Endothelial cell of umbilical vein (primary cell): ENCODE results near the gene MARVELD1.

ENCODE experiments used
- CTCF ChIP-seq, 2 donors: IDR thresholded peaks; 1 replicate in 1 of 2; 2 replicates in 1 of 2; pipeline ENCODE4 v1.5.1; 2011; ENCODE audit warnings: low read length in 2 of 2, mild to moderate bottlenecking in 2 of 2, moderate library complexity in 2 of 2, control low read depth in 1 of 2, inconsistent platforms in 1 of 2, low read depth in 1 of 2; ENCODE audit not compliant: insufficient read depth in 1 of 2; ENCODE audit errors: extremely low read depth in 1 of 2
- EZH2 ChIP-seq: IDR thresholded peaks from 2 replicates; pipeline ENCODE4 v1.6.1; 2012; ENCODE audit warnings: borderline replicate concordance, low read depth, mild to moderate bottlenecking, moderate library complexity, low read length, inconsistent platforms; ENCODE audit not compliant: severe bottlenecking
- GATA2 ChIP-seq: IDR thresholded peaks from 2 replicates; pipeline ENCODE4 v1.7.0; 2011; ENCODE audit warnings: low read depth, mild to moderate bottlenecking, moderate library complexity, mixed read lengths, low read length; ENCODE audit not compliant: insufficient read length, insufficient read depth
- MAX ChIP-seq: IDR thresholded peaks from 2 replicates; pipeline ENCODE4 v1.6.1; 2011; ENCODE audit not compliant: insufficient read depth, insufficient read length
- POLR2A ChIP-seq: IDR thresholded peaks from 2 replicates; pipeline ENCODE4 v1.6.1; 2012; ENCODE audit warnings: low read depth, mild to moderate bottlenecking, control low read depth, low read length
- POLR2AphosphoS5 ChIP-seq: IDR thresholded peaks from 2 replicates; pipeline ENCODE4 v1.6.1; 2012; ENCODE audit warnings: low read depth, mild to moderate bottlenecking, control low read depth, low read length, moderate library complexity; ENCODE audit not compliant: insufficient read depth

- TF ChIP-seq CTCF (IDR thresholded peaks at IDR 0.05; ENCODE audit: extremely low read depth in 1 of 2, insufficient read depth in 1 of 2, low read depth in 1 of 2, low read length in 2 of 2): no peak
- no peak for TF ChIP-seq EZH2
- peak; percentile 68 for TF ChIP-seq POLR2A
- peak; percentile 83 for TF ChIP-seq POLR2AphosphoS5
- TF ChIP-seq MAX: peak; percentile 93
- no peak for TF ChIP-seq GATA2
These were observed 26.4 kb upstream of the MARVELD1 start, which contains the start of gene AVPI1 for GRCh38 chr10:97686962-97687784.
